Measurements from ENCODE around the gene HIC1.

HIC1 gene

GRCh38 chr17:2102931-2103809 lies 48.3 kb downstream of the HIC1 start:
- peak; percentile 53 for DNase-seq (ENCODE audit: low read depth)

DNA sequence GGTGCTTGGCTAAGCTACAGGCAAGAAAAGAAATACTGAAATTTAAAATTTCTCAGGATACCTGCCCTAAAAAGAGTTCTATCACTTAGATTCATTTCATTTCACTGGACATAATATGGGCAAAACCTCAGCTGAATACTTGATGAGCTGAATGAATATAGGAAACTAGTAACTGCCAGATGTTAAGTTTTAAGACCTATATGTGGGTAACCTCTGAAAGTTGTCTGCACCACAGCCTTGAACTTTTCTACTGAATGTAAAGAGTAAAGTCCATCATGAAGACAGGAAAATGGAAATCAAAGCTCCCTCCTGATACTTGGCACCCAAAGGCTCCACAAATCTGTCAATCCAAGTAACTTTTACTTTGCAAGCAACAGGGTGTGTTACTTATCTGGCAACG lies 50.8 kb downstream of the HIC1 start:
- no peak for DNase-seq (ENCODE audit: low read depth)

DNA sequence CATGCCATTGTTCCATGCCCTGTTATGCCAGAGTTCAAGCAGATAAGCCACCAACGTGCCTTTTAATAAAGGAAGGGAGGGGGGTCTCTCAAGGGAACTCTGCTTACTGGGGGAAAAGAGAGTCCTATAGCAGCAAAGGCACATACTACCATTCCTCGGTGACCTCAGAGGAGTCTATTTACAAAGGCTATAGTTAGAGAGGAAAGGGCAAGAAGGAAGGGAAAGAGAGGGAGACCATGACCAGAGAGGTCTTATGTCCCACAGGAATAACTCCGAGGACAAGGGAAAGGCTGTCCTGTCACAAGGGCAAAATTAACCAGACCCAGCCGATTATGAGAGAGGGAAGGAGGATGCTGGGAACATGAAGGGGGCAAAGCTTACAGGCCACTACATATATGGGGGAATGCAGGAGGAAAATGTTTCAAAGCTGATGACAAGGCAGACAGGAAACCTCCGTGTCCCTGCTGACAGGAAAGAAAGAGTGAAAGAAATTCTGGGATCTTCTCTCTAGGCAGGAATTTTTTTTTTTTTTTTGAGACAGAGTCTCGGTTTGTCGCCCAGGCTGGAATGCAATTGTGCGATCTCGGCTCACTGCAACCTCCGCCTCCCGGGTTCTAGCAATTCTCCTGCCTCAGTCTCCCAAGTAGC lies 51.5 kb downstream of the HIC1 start:
- DNase-seq (ENCODE audit: low read depth), result no peak

DNA sequence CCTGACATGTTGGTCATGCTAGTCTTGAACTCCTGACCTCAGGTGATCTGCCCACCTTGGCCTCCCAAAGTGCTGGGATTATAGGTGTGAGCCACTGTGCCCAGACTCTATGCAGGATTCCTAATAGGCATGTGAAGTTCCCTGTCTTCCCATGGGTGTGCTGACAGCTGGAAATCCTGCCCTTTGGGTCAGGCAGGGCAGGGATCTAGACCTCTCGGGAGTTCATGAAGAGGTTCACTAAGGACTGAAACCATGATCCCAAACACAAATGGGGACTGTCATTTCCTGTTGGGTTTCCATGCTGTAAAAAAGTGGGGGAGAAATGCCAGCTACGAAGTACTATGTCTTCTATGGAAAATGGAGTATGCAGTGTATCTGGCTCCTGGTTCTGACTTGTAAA lies 52.1 kb downstream of the HIC1 start:
- DNase-seq (ENCODE audit: low read depth), result no peak

DNA sequence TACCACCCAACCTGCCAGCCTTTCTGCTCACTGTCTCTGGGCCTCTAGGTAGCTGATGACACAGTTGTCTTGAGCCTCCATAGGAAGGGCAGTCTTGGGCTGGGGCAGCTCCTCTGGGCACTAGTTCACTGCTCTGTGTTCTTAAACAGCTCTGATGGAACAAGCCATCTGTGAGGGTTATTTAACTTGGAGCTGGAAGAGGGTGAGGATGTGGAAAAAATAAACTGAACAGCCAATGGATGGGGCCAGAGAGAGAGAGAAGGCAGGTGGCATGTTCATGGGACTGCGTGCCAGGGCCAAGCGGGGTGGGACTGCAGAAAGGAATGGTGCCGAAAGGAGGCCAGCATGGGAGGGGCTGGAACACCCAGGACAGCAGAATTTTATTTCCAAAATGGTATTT lies 52.6 kb downstream of the HIC1 start:
- DNase-seq (ENCODE audit: low read depth), result no peak

DNA sequence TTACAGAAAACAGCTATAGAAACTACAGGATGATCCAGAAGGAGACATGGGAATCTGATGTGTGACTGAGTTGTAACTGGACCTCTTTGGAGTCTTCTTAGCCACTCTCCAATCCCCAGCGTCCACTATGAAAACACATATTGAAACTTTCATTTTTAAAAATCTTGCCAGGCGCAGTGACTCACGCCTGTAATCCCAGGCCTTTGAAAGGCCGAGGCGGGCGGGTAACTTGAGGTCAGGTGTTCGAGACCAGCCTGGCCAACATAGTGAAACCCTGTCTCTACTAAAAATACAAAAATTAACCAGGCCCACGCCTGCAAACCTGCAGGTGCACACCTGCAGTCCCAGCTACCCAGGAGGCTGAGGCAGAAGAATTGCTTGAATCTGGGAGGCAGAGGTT lies 53.3 kb downstream of the HIC1 start:
- DNase-seq (ENCODE audit: low read depth), result no peak

DNA sequence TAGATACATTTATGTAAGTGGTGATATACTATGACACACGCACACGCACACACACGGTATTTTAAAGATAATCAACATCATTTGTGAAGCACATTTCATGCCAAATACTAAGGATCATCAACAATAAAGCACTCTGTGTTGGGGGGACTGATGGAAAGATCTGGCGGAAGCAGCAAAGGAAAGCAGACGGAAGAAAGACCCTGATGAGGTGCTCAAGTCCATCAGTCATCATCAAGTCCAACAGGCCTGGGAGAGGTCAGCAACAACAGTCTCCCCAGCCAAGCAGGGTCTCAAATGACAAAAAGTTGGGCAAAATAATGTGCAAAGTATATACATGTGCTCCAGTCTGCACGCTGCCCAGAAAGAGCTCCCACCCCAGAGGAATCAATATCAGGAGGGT lies 55.5 kb downstream of the HIC1 start:
- DNase-seq (ENCODE audit: low read depth), result no peak

DNA sequence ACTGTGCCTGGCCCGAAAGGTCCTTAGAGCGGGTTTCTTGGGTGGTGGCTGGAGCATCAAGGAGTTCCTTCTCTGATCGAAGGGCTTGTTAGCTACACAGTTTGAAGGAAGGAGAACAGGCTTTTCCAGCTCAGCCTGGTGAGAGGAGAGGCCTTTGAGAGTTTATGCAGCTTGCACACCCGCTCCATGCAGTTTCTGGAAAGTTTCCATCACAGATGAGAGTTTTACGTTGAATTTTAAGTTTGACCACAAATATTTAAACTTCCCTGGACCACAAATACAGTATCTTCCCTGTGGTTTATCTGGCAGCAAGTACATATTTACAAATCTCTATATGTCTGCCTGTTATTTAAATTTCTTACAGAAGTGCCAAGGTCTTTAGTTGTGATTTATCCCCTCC lies 56.8 kb downstream of the HIC1 start:
- DNase-seq (ENCODE audit: low read depth), result no peak

All from HS-5 (cell line).